Rectal smooth muscle tissue (tissue), 1 donor: ENCODE data around the gene OR10A2.
"Not testable (repeated sequence)": the region's sequence is repeated elsewhere in the genome, so short reads cannot be mapped to it uniquely, and the experiment has no call there.

ENCODE experiments used
- H3K27ac ChIP-seq: one replicate; pipeline ENCODE4 v1.7.0; 2013; ENCODE audit warnings: low read depth, low read length, inconsistent platforms
- H3K27me3 ChIP-seq: one replicate; pipeline ENCODE4 v1.7.0; 2013; ENCODE audit warnings: low read length; ENCODE audit not compliant: control insufficient read depth, insufficient read depth
- H3K36me3 ChIP-seq: one replicate; pipeline ENCODE4 v1.7.0; 2013; ENCODE audit warnings: low read length; ENCODE audit not compliant: control insufficient read depth, insufficient read depth
- H3K4me1 ChIP-seq: one replicate; pipeline ENCODE4 v1.7.0; 2013; ENCODE audit warnings: low read length; ENCODE audit not compliant: control insufficient read depth, insufficient read depth
- H3K4me3 ChIP-seq: one replicate; pipeline ENCODE4 v1.7.0; 2013; ENCODE audit warnings: low read length
- H3K9ac ChIP-seq: one replicate; pipeline ENCODE4 v1.7.0; 2013; ENCODE audit warnings: low read length

Gene OR10A2

GRCh38 chr11:6892400-6892799, 29.5 kb downstream of the OR10A2 start, which contains the start of gene OR2D2:
TSS of gene OR2D2 (minus strand) at chr11:6892500. CDS start at chr11:6892500, 0 bp downstream.
- no peaks in the 10 kb centered on the region for H3K4me1 ChIP-seq
- H3K27ac ChIP-seq = no peak within 1 kb of the TSS
- no peaks in the 10 kb centered on the region for H3K27me3 ChIP-seq
- H3K9ac ChIP-seq = no peak within 1 kb of the TSS
- no peaks in the 10 kb centered on the region for H3K36me3 ChIP-seq
- H3K4me3 ChIP-seq = no peak within 1 kb of the TSS

GRCh38 chr11:6894097-6894496, 31.2 kb downstream of the OR10A2 start:
- H3K9ac ChIP-seq = no peak overlapping the region
- H3K27me3 ChIP-seq = no peaks in the 10 kb centered on the region
- H3K4me3 ChIP-seq = no peak overlapping the region
- H3K36me3 ChIP-seq = no peaks in the 10 kb centered on the region
- H3K4me1 ChIP-seq = no peaks in the 10 kb centered on the region
- H3K27ac ChIP-seq = no peak overlapping the region

GRCh38 chr11:6895010-6895409, 32.2 kb downstream of the OR10A2 start:
- Histone ChIP-seq H3K4me3 (no peak overlapping the region), H3K27me3 (no peaks in the 10 kb centered on the region), H3K36me3 (no peaks in the 10 kb centered on the region), H3K9ac (no peak overlapping the region), H3K4me1 (no peaks in the 10 kb centered on the region), H3K27ac (no peak overlapping the region)

- Histone ChIP-seq H3K4me3 (no peak overlapping the region), H3K27ac (no peak overlapping the region), H3K4me1 (no peaks in the 10 kb centered on the region), H3K36me3 (no peaks in the 10 kb centered on the region), H3K27me3 (no peaks in the 10 kb centered on the region), H3K9ac (no peak overlapping the region)
Observed at GRCh38 chr11:6898911-6899310, 36.1 kb downstream of the OR10A2 start.

GRCh38 chr11:6900327-6900999, 37.6 kb downstream of the OR10A2 start:
- Histone ChIP-seq H3K36me3 (no peaks in the 10 kb centered on the region), H3K4me1 (no peaks in the 10 kb centered on the region), H3K9ac (no peak overlapping the region), H3K27me3 (no peaks in the 10 kb centered on the region), H3K4me3 (no peak overlapping the region), H3K27ac (no peak overlapping the region)

GRCh38 chr11:6904804-6905203, 41.9 kb downstream of the OR10A2 start:
- not testable (repeated sequence) for H3K36me3 ChIP-seq, H3K27me3 ChIP-seq, H3K9ac ChIP-seq, H3K4me3 ChIP-seq, H3K27ac ChIP-seq, H3K4me1 ChIP-seq

- Histone ChIP-seq H3K9ac (no peak overlapping the region), H3K36me3 (no peaks in the 10 kb centered on the region), H3K27me3 (no peaks in the 10 kb centered on the region), H3K27ac (no peak overlapping the region), H3K4me3 (no peak overlapping the region), H3K4me1 (no peaks in the 10 kb centered on the region)
Observed at GRCh38 chr11:6911378-6911777, 48.5 kb downstream of the OR10A2 start.

GRCh38 chr11:6911948-6912347, 49.1 kb downstream of the OR10A2 start:
- no peaks in the 10 kb centered on the region for H3K4me1 ChIP-seq
- no peak overlapping the region for H3K4me3 ChIP-seq
- no peaks in the 10 kb centered on the region for H3K27me3 ChIP-seq
- H3K27ac ChIP-seq = no peak overlapping the region
- no peaks in the 10 kb centered on the region for H3K36me3 ChIP-seq
- no peak overlapping the region for H3K9ac ChIP-seq

GRCh38 chr11:6919698-6920097, 56.8 kb downstream of the OR10A2 start:
- H3K36me3 ChIP-seq = no peaks in the 10 kb centered on the region
- no peak overlapping the region for H3K4me3 ChIP-seq
- no peaks in the 10 kb centered on the region for H3K27me3 ChIP-seq
- H3K27ac ChIP-seq = no peak overlapping the region
- no peak overlapping the region for H3K9ac ChIP-seq
- H3K4me1 ChIP-seq = no peaks in the 10 kb centered on the region

GRCh38 chr11:6920702-6921101, 57.8 kb downstream of the OR10A2 start, which contains the start of gene OR2D3:
TSS of gene OR2D3 (plus strand) at chr11:6921002. CDS start at chr11:6921002, 0 bp downstream.
- H3K27ac ChIP-seq = no peak within 1 kb of the TSS
- H3K4me3 ChIP-seq = no peak within 1 kb of the TSS
- no peaks in the 10 kb centered on the region for H3K27me3 ChIP-seq
- H3K4me1 ChIP-seq = no peaks in the 10 kb centered on the region
- no peaks in the 10 kb centered on the region for H3K36me3 ChIP-seq
- H3K9ac ChIP-seq = no peak within 1 kb of the TSS
